ENCODE results near the gene IMPA2. TPM values are rescaled to one million over a fixed set of nuclear protein-coding genes. Genes with fewer than 3 reads are reported as not detected.
A peak's percentile ranks its signal among the peaks of the same experiment; 100 is the strongest.
"Not testable (repeated sequence)": the region's sequence is repeated elsewhere in the genome, so short reads cannot be mapped to it uniquely, and the experiment has no call there.

IMPA2 gene
- total RNA-seq, 1 donor from 2014 or later = 53.4 TPM

DNA sequence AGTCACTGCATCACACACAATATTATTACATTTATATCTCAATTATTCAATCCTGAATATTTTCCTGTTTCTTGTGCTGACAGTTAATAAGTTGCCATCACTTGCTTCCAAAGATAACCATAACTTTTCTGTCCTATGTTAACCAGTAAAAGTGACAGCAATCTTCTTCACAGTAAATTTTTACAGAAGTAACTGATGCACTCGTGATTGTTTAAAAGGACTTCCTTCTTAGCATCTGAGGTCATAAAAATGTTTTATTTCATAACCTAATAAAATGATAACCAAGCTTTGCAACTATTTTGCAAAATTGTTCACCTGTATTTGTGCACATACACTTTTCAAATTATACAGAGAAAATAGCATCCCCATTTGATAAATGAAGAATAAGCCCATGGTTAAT lies 91.7 kb downstream of the IMPA2 start:
- Mint-ChIP-seq H3K4me3 (ENCODE audit: low read depth) (no peak overlapping the region), H3K27me3 (peaks cover 21% of the 10 kb centered on the region), H3K36me3 (ENCODE audit: insufficient read depth) (no peaks in the 10 kb centered on the region), H3K9me3 (ENCODE audit: low read depth) (no peaks in the 10 kb centered on the region), H3K4me1 (ENCODE audit: low read depth) (no peaks in the 10 kb centered on the region), H3K27ac (no peak overlapping the region)
- TF ChIP-seq, protein P1, sequence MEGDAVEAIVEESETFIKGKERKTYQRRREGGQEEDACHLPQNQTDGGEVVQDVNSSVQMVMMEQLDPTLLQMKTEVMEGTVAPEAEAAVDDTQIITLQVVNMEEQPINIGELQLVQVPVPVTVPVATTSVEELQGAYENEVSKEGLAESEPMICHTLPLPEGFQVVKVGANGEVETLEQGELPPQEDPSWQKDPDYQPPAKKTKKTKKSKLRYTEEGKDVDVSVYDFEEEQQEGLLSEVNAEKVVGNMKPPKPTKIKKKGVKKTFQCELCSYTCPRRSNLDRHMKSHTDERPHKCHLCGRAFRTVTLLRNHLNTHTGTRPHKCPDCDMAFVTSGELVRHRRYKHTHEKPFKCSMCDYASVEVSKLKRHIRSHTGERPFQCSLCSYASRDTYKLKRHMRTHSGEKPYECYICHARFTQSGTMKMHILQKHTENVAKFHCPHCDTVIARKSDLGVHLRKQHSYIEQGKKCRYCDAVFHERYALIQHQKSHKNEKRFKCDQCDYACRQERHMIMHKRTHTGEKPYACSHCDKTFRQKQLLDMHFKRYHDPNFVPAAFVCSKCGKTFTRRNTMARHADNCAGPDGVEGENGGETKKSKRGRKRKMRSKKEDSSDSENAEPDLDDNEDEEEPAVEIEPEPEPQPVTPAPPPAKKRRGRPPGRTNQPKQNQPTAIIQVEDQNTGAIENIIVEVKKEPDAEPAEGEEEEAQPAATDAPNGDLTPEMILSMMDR (IDR thresholded peaks at IDR 0.05; ENCODE audit: unreplicated experiment) = no peak
- no peak for DNase-seq (ENCODE audit: low spot score, unreplicated experiment)

DNA sequence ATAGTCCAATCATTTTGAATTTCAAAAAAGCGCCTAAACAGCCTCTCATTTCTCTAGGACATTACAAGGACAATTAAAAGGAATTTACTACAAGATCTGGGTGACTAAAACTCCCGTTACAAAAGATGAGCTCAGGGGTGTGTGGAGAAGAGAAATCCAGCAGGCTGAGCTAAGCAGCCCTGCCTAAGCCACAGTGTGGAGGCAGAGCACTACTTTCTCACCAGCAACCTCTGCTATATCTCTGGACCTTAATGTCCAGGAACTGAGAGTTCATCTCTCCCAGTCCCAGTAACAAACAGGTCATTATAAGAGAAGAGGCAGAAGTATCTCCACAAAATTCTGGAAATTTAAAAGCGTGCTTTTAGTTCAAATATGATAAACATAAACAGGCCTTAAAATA lies 93.4 kb downstream of the IMPA2 start:
- H3K27ac Mint-ChIP-seq = no peak overlapping the region

DNA sequence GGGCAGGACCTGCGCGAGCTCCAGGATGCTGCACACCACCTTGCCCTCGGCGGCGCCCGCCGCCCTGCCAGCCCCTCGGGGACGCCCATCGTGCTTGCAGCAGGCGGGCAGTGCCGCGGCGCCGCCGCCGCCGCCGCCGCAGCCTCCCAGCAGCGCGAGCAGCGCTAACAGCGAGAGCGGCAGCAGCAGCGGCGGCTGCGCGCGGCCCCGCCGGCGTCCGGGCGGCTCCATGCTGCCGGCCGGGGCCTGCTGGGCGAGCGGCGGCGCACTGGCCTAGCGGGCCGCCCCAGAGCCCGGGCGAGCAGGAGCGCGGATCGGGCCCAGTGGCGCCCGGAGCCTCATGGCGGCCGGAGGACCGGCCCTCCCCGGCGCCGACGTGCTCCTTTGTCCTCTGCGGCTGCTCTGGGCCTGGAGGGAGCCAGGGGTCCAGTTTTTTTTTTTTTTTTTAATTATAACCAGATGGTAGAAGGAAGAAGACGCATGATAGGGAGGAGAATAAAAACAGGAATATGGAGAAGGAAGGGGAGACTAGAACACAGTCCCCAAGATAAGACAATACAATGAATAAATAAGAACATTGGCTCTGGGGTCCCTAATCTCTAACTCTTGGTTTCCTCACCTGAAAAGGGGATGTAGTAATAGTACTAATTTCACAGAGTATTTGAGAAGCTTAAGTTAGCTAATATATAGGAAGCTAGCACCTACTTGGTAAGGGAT lies 95.3 kb downstream of the IMPA2 start:
- Mint-ChIP-seq H3K27me3 (peaks cover 21% of the 10 kb centered on the region), H3K9me3 (ENCODE audit: low read depth) (no peaks in the 10 kb centered on the region), H3K27ac (no peak overlapping the region), H3K4me3 (ENCODE audit: low read depth) (peak overlapping the region; percentile 51), H3K4me1 (ENCODE audit: low read depth) (no peaks in the 10 kb centered on the region), H3K36me3 (ENCODE audit: insufficient read depth) (no peaks in the 10 kb centered on the region)
- TF ChIP-seq, protein P1 (IDR thresholded peaks at IDR 0.05; ENCODE audit: unreplicated experiment) = no peak
- DNase-seq (ENCODE audit: low spot score, unreplicated experiment) = no peak

More for the DNA sequence above, 93.4 kb downstream of the IMPA2 start:
- DNase-seq (ENCODE audit: low spot score, unreplicated experiment) = no peak
- no peaks in the 10 kb centered on the region for H3K4me1 Mint-ChIP-seq (ENCODE audit: low read depth)
- H3K27me3 Mint-ChIP-seq = peaks cover 21% of the 10 kb centered on the region
- no peaks in the 10 kb centered on the region for H3K36me3 Mint-ChIP-seq (ENCODE audit: insufficient read depth)
- TF ChIP-seq, protein P1 (IDR thresholded peaks at IDR 0.05; ENCODE audit: unreplicated experiment) = no peak
- no peaks in the 10 kb centered on the region for H3K9me3 Mint-ChIP-seq (ENCODE audit: low read depth)
- no peak overlapping the region for H3K4me3 Mint-ChIP-seq (ENCODE audit: low read depth)

DNA sequence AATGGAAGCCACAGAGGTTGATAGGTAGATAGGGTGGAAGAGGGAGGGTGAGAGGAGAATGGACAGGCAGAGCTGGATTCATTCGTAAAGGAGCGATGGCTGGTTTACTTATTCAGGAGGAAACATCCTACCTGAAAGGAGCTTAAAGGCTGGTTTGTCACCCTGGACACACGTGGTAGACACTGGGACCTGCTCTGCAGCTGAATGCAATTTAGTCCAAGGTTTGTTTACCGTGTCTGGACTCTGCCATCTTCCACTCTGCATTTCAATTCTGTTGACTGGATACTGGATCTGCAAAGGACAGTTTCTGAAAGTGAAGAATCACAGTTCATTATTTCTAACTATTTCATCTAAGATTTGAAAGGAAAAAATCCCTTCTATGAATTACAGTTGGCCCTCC lies 96.7 kb downstream of the IMPA2 start:
- H3K36me3 Mint-ChIP-seq (ENCODE audit: insufficient read depth); H3K27ac Mint-ChIP-seq; H3K4me3 Mint-ChIP-seq (ENCODE audit: low read depth); H3K9me3 Mint-ChIP-seq (ENCODE audit: low read depth); DNase-seq (ENCODE audit: low spot score, unreplicated experiment); H3K4me1 Mint-ChIP-seq (ENCODE audit: low read depth): not testable (repeated sequence)
- H3K27me3 Mint-ChIP-seq = peaks cover 25% of the 10 kb centered on the region

DNA sequence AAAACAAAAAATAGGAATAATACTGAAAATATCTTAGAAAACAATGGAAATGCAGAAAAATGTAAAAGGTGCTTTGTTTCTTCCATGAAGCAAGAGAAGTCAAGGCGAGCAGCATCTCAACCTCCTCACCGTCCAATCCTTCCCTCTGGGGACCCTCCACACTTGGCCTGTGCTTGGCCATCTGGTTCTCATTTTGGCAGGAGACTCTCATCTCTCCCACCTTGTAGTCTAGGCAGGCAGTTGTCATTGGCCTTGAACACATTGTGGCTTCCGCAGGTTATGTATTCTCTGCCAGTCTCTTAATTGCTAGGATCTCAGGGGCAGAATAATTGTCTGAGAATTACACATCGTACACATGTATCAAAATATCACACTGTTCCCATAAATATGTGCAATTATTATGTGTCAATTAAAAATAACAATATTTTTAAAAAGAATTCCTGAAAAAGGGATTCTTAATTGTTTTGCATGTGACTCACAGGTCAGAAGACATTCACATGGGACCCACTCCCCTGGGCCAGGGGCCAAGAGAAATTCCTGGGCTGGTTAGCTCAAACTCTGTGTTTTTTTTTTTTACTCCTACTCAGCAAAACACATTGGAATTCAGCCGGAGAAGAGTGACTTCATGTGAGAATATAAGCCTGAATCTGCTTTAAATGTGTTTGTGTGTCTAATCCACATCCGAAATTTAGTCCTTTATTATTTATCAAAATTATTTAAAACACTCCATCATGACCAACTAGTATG lies 98.4 kb downstream of the IMPA2 start:
- Mint-ChIP-seq H3K4me1 (ENCODE audit: low read depth) (no peaks in the 10 kb centered on the region), H3K4me3 (ENCODE audit: low read depth) (no peak overlapping the region), H3K27me3 (peaks cover 32% of the 10 kb centered on the region), H3K9me3 (ENCODE audit: low read depth) (no peaks in the 10 kb centered on the region), H3K27ac (no peak overlapping the region), H3K36me3 (ENCODE audit: insufficient read depth) (no peaks in the 10 kb centered on the region)
- TF ChIP-seq, protein P1 (IDR thresholded peaks at IDR 0.05; ENCODE audit: unreplicated experiment) = no peak
- DNase-seq (ENCODE audit: low spot score, unreplicated experiment) = no peak

Other genes starting within 250 kb of the IMPA2 start
- gene CHMP1B, start 130.1 kb upstream of the IMPA2 start, total RNA-seq = 48.0 and 48.3 TPM in 2 replicates
- 27.4 and 37.4 TPM in 2 replicates for gene MPPE1, start 73.2 kb upstream of the IMPA2 start, total RNA-seq
- not detected in 2 replicates for gene ANKRD62, start 112.3 kb downstream of the IMPA2 start, total RNA-seq